Measurements from ENCODE around the gene KCNK6.
A peak's percentile ranks its signal among the peaks of the same experiment; 100 is the strongest.

Gene KCNK6

DNA sequence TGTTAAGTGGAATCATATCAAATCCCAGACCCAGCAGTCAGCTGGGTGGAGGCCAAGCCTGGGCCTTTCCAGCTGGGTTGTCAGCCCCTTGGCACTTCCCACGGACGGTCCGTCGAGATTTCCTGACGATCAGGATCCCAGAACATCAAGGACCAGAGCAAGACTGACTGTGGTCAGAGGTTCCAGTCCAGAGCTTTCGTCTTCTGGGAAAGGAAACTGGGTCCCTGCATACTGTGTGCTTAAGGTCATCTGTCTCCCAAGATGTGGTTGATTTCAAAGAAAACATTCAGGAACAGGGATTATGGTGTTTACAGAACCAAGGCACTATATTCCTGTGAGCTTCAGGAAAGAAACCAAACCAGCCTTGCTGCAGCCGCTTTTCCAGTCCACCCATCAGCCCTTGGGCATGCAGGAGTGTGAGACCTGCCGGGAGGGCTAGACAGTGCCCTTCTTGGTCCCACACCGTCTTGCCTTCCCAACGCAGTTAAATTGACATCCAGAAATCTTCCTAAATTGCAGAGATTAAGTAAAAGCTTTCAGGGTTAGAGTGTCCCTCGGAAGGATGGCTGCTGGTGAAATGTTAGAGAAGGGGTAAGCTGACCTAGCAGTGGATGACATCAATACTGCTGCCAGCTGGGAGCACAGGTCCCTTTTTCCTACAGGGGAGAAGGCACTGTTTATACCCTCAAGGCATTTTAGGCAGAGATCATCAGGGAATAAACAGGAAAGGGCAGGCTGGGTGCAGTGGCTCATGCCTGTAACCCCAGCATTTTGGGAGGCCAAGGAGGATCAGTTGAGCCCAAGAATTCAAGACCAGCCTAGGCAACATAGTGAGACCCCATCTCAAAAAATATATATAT, 20.6 kb upstream of the KCNK6 start:
- DNase-seq: no peak

DNA sequence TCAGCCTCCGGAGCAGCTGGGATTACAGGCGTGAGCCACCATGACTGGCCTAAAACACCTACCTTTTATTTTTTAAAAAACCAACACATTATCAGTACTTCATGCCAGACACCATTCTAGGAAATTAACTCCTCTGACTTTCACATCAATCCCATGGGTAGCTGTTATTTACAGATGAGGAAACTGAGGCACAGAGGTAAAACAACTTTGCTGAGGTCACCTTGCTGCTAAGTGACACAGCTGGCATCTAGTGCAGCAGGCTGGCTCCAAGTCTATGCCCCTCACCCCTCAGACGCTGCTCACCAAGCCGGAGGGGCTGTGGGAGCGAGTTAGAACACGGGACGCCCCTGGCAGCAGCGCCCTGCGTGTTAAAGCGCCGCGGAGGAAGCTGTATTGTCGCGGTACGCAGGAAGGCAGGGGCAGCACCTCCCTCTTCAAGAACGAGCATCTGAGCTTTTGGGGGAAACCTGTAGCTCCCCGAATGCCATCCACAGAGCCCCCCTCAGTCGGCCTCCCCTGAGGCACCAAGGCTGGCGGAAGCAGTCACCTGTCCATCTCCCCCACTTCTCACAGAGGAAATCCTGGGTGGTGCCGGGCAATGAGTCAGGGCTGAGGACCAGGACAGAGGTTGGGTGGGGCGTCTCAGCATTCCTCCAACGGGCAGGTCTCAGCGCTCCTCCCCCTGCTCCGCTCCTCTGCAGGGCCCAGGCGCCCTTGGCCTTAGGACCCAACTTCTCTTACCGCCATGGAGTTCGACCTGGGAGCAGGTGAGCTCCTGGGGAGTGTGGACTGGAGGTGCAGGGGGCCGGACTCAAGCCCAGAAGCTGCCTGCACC, 15.9 kb upstream of the KCNK6 start, which contains the start of gene C19orf33:
Gene C19orf33 (plus strand): TSS at position 735 of the 835 bp plus-strand sequence. CDS start 11 bp downstream, at position 746.
- DNase-seq: no peak

- no peak for DNase-seq
Observed at GRCh38 chr19:38304352-38304865, 15.2 kb upstream of the KCNK6 start.

DNA sequence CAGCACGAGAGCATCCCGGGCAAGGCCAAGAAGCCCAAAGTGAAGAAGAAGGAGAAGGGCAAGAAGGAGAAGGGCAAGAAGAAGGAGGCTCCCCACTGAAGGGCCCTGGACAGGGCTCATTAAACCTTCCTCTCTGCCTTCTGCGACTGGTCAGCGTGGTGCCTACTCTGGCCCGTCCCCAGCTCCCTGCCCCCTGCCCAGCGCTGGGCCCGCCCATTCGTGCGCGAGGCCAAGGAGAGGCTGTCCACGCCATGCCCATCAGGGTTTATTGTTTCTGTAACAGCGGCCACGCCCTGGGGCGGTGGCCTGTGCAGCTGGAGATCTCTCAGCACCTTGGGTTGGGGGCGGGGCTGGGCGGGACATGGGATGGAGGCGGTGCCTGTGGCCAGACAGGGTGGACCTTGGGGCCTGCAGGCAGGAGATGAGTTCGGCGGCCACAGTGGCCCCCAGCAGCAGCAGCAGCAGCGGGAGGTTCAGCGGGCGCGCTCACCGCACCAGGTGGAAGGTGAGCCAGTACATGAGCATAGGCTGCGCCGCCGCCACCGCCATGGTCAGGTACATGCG, 14.7 kb upstream of the KCNK6 start:
- DNase-seq: no peak

DNA sequence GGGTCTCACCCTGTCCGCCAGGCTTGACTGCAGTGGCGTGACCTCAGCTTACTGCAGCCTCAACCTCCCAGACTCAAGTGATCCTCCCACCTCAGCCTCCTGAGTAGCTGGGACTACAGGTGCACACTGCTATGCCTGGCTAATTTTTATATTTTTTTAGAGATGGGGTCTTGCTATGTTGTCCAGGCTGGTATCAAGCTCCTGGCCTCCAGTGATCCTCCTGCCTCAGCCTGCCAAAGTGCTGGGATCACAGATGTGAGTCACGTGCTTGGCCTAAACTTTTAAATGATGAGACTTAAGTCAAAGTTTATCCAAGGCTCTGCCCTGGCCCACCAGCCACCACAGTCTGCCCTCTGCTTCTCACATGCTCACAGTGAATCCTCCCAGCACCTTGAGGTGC, 13.4 kb upstream of the KCNK6 start:
- no peak for DNase-seq

DNA sequence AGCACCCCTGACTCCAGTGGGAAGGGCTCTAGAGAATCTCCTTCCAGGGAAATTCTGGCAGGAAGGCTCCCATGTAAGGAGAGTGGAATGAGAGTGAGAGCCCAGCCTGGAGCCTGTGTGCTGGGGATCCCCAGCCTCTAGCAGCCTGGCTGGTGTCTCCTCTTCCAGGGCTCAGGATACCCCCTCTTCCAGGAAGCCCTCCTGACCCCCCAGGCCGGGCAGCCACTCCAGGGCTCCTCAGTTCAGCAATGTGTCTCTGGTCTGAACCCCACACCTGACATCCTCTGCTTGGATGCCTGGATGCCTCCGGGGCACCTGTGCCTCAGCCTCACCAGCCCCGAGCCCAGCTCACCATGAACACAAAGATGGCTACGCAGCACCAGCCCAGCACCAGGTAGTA, 12.6 kb upstream of the KCNK6 start:
- no peak for DNase-seq

DNA sequence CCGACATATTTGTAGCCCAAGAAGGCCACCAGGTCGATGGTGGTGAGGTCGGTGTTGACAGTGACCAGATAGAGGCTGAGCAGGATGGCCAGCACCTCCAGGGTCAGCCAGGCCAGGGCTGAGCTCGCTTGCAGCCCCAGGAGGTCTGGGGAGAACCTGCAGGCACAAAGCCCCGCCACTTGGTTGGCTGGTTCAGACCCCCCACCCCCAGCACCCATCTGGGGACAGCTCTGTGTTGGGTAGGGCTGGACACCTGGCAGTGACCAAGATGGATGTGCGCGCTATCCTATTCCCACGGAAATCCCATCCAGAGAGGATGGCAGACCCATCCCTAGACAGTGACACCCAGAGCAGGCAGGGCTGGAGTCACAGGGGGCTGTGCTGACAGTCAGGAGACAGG, 12.0 kb upstream of the KCNK6 start:
- no peak for DNase-seq

DNA sequence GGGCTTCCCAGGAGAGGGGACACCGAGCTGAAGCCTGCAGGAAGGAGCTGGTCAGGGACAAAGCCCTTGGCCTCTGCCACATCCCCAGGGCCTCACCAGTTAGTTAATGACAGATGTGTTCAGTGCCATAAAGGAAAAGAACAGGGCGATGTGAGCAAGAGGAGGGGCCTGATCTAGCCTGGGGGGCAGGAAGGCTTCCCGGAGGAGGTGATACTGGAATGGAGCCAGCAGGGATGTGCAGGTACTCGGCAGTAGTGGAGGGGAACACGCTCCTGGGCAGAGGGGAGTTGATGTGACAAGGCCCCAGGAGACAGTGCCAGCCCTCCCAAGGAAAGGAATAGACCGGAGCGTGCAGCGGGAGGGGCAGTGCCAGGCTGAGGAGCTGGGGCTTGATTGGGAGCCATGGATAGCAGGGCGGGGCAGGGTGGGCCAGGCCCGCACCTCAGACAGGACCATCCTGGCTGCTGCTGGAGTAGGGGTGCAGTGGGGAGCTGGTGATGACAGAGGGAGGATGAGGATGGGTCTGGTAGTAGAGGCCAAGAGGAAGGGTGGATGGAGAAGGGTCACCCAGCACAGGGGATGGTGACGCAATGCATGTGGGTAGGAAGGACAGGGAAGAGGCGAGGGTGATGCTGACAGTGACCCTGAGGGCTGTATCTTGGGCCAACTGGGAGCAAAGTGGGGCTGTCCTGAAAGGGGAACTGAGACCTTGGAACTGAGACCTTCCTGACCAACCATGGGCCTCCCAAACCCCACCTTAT, 11.5 kb upstream of the KCNK6 start:
- no peak for DNase-seq

GRCh38 chr19:38308926-38309614, 10.6 kb upstream of the KCNK6 start:
- no peak for DNase-seq

- no peak for DNase-seq
Observed at GRCh38 chr19:38309615-38310278, 9.9 kb upstream of the KCNK6 start.

DNA sequence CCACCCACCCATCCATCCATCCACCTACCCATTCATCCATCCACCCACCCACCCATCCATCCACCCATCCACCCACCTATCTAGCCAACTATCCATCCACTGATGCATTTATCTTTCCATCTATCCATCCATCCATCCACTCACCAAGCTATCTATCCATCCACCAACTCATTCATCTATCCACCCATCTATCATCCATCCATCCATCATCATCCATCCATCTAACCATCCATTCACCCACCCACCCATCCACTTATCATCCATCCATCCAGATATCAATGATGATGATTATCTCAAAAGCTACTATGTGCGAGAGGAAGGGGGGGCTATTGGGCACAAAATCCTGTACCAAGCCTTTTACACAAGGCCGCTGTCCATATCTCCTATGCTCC, 9.4 kb upstream of the KCNK6 start:
- no peak for DNase-seq

GRCh38 chr19:38310986-38311385, 8.7 kb upstream of the KCNK6 start:
- DNase-seq: no peak

- peak; percentile 92 for DNase-seq
Observed at GRCh38 chr19:38315657-38316476, 3.8 kb upstream of the KCNK6 start, which contains the start of gene YIF1B. Gene YIF1B, minus strand, starts transcription at chr19:38315947. Its CDS starts 30 bp downstream, at chr19:38315917.

- no peak for DNase-seq
Observed at GRCh38 chr19:38316477-38317067, 3.1 kb upstream of the KCNK6 start.

DNA sequence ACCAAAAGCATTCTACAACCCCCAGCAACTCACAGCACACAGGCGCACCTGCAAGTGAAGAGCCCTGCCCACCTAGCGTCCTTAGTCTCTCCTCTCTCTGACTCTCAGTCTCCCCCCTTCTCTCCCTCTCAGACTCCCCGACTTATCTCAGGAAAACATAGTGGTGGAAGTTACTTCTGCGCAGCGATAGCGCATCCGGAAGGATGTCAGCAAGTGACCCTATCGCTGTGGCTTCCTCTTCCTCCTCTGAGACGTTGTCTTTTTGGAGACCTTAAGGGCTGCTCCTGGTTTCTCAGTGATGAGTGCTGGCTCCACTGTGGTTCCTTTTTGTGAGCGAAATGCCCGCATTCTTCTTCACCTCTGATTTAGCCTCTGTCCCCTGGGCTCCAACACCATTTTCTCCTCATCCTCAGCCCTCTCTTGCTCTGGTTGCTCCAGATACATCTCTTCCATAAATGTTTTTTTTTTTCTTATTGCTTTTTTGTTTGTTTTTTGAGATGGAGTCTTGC, 2.5 kb upstream of the KCNK6 start:
- no peak for DNase-seq

DNA sequence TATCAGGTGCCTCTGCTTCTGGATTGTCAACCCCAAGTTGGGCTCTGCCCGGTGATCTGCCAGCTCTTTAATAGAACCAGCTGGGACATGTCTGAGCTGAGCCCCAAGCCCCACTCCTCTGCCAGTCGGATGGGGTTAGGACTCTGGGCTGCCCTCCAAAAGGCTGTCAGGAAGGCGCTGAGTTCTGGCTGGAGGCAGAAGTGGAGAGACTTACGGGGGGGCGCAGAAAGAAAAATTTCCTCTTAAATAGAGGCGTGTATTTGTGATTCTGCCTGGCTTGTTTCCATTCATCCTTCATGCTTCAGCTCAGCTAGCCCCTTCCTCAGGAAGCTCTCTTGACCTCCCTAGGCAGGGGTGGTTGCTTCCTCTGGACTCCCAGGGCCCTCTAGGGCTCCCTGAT, 985 bp upstream of the KCNK6 start:
- no peak for DNase-seq

GRCh38 chr19:38320969-38321339, 1.3 kb downstream of the KCNK6 start:
- no peak for DNase-seq

DNA sequence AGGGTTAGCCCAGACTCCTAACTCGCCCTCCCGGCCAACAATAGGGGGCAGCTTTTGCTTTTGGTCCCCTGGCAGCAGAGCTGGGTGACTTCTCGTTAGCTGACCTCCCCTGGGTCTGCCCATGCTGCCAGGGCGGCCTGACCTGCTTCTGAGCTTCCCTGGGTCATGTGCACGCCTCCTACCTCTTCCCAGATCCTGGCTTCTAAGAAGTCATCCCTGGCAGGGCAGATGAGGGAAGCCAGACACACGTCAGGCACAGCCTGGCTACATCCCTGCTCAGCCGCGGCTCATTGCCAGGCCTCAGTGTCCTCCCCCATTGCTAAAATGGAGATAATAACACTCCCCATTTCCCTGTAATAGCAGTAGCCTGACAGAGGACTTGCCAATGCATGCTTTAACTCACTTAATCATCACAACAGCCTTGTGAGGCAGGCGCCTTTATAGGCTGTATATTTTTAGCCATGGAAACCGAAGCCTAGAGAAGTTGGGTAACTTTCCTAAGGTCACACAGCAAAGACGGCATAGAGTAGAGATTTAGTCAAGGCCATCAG, 2.1 kb downstream of the KCNK6 start:
- DNase-seq: no peak

DNA sequence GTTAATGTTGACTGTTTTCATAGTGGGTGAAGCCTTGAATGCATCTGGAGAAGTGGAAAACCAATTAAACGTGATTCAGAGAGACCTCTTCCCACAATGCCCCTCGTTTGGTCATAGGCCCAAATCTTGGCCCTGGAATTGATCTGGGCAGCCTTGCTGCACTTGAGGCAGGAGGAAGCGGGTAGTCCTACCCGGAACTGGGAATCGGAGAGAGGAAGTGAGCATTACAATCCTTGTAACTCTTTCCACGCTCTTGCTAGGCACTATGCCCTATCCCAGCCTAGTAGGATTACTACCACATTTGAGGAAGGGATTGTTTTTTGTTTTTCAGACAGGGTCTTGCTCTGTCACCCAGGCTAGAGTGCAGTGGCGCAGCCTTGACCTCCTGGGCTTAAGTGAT, 3.6 kb downstream of the KCNK6 start:
- DNase-seq: no peak

GRCh38 chr19:38324431-38324830, 4.8 kb downstream of the KCNK6 start:
- no peak for DNase-seq
